Nephron progenitor cell (in vitro differentiated cells): ENCODE data around the gene HHIPL1.

Experiments used
- DNase-seq: peaks from one replicate; pipeline ENCODE4 v3.0.0; 2021
- H3K27ac Mint-ChIP-seq: 2 replicates; pipeline ENCODE4 v1.8.0; 2021; ENCODE audit warnings: mild to moderate bottlenecking, moderate library complexity, mixed read lengths
- H3K27me3 Mint-ChIP-seq: 2 replicates; pipeline ENCODE4 v1.8.0; 2021; ENCODE audit warnings: mild to moderate bottlenecking, low read depth, mixed read lengths; ENCODE audit not compliant: poor library complexity
- H3K36me3 Mint-ChIP-seq: 2 replicates; pipeline ENCODE4 v1.8.0; 2021; ENCODE audit warnings: low read depth, mixed read lengths
- H3K4me1 Mint-ChIP-seq: 2 replicates; pipeline ENCODE4 v1.8.0; 2021; ENCODE audit warnings: mixed read lengths
- H3K4me3 Mint-ChIP-seq: 2 replicates; pipeline ENCODE4 v1.8.0; 2021; ENCODE audit warnings: mild to moderate bottlenecking, moderate library complexity, mixed read lengths
- H3K9me3 Mint-ChIP-seq: 2 replicates; pipeline ENCODE4 v1.8.0; 2021; ENCODE audit warnings: mild to moderate bottlenecking, moderate library complexity, mixed read lengths
- CTCF ChIP-seq: fragments of 200-600 bp; sonication (generic); IDR thresholded peaks from 2 replicates; pipeline ENCODE4 v1.5.0; 2021; ENCODE audit warnings: antibody characterized with exemption

Gene HHIPL1

DNA sequence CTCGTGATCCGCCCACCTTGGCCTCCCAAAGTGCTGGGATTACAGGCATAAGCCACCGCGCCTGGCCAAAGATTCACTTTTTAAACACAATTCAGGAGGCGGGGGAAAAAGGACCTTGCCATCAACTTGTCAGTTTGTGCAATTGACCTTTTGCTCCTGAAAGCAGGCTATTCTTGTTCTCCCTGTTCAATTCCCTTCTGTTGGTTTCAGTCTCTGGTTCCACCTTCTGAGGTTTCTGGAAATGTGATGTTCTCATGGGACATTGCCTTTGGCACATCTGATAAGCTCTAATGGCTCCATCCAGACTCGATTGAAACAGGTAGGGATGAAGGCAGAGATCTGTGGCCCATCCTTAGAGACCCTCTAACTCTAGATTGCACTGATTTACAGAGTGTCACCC is 23.0 kb upstream of the HHIPL1 start:
- TF ChIP-seq CTCF = no peak
- H3K4me1 Mint-ChIP-seq = peaks cover 33% of the 10 kb centered on the region
- H3K27me3 Mint-ChIP-seq = peaks cover 7% of the 10 kb centered on the region
- no peak for DNase-seq
- H3K27ac Mint-ChIP-seq = no peak overlapping the region
- H3K36me3 Mint-ChIP-seq = no peaks in the 10 kb centered on the region
- no peak overlapping the region for H3K4me3 Mint-ChIP-seq
- no peaks in the 10 kb centered on the region for H3K9me3 Mint-ChIP-seq

- H3K4me3 Mint-ChIP-seq = no peak overlapping the region
- H3K27ac Mint-ChIP-seq = no peak overlapping the region
- H3K27me3 Mint-ChIP-seq = peaks cover 14% of the 10 kb centered on the region
- no peak for TF ChIP-seq CTCF
- peaks cover 40% of the 10 kb centered on the region for H3K4me1 Mint-ChIP-seq
- no peak for DNase-seq
- no peaks in the 10 kb centered on the region for H3K36me3 Mint-ChIP-seq
- no peaks in the 10 kb centered on the region for H3K9me3 Mint-ChIP-seq
These were observed 20.9 kb upstream of the HHIPL1 start for GRCh38 chr14:99624024-99624423.

DNA sequence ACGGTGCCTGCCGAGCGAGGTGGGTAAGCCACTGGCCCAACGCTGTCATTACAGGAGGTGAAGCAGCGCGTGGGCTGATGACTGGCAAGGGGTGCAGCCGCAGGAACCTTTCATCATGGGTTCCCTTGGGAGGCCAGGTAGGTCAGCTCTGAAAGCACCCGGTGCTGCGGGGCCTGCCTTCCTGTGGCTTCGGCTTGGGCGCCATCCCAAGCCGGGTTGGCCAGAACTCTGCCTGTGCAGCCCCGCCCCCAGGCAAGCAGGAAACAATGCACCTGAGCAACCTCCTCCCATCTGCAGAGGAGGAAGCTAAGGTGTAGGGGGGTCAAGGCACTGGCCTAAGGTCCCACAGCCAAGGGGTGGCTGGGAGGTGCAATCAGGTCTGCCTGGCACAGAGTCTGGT is 20.0 kb upstream of the HHIPL1 start:
- no peak for DNase-seq
- Mint-ChIP-seq H3K4me1 (peaks cover 33% of the 10 kb centered on the region), H3K27ac (no peak overlapping the region), H3K9me3 (no peaks in the 10 kb centered on the region), H3K4me3 (no peak overlapping the region), H3K36me3 (no peaks in the 10 kb centered on the region), H3K27me3 (peaks cover 15% of the 10 kb centered on the region)
- no peak for TF ChIP-seq CTCF

DNA sequence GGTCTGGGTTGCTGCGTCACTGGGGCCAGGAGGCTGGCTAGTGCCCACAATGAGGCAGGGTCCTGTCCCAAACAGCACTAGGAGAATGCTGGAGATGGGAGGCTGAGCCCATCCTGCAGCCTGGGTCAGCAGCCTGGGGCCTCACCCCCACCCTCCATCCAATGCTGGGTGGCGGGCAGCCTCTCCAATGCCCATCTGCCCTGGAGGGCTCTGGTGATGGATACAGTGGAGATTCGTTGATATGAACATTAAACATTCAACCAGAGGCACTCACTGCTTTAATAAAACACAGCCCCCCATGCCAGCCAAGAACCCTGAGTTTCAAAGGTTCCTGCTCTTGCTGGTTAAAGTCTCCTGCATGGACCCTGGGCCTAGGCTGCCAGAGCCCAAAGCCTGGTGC is 19.5 kb upstream of the HHIPL1 start:
- H3K4me3 Mint-ChIP-seq = no peak overlapping the region
- no peak for TF ChIP-seq CTCF
- peaks cover 31% of the 10 kb centered on the region for H3K4me1 Mint-ChIP-seq
- no peak for DNase-seq
- peaks cover 15% of the 10 kb centered on the region for H3K27me3 Mint-ChIP-seq
- no peak overlapping the region for H3K27ac Mint-ChIP-seq
- no peaks in the 10 kb centered on the region for H3K9me3 Mint-ChIP-seq
- no peaks in the 10 kb centered on the region for H3K36me3 Mint-ChIP-seq

DNA sequence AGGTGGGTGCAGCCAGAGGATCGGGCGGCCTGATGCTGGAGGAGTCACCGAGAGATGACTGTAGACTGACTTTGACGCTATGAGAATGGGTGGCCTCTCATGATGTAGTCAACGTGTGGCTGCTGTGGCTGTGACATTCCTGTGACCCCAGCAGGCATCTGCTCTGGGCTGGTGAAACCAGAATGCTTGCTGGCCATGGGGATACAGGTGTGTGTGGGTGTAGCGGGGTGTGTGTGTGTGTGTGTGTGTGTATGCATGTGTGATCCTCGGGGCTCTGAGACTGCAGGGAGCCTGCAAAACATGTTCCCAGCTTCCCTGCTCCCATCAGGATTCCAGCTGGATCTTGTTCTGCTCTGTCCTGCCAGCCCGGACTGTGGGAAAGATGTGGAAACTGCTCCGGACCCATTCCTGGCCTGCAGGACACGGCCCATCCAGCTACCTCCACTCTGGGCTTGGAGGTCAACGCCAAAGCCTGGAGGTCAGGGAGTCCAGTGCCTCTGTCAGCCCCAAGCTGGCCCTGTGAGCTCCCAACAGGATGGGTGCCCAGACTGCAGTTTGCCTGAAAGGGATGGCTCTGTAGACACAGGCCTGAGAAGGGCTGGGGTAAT is 18.8 kb upstream of the HHIPL1 start:
- peaks cover 15% of the 10 kb centered on the region for H3K27me3 Mint-ChIP-seq
- H3K4me1 Mint-ChIP-seq = peaks cover 31% of the 10 kb centered on the region
- no peaks in the 10 kb centered on the region for H3K36me3 Mint-ChIP-seq
- TF ChIP-seq CTCF = no peak
- H3K4me3 Mint-ChIP-seq = no peak overlapping the region
- H3K27ac Mint-ChIP-seq = peak overlapping the region; percentile 36
- DNase-seq = no peak
- H3K9me3 Mint-ChIP-seq = no peaks in the 10 kb centered on the region

DNA sequence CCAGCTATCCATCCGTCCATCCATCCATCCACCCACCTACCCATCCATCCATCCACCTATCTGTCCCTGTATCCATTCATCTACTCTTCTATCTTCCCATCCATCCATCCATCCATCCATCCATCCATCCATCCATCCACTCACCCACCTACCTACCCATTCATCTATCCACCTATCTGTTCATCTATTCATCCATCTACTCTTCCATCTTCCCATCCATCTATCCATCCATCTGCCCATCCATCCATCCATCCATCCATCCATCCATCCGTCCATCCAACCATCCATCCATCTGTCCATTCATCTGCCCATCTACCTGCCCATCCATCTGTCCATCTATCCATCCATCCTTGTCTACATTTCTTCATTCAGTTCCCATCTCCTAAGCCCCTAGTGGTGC is 17.8 kb upstream of the HHIPL1 start:
- Mint-ChIP-seq H3K9me3 (no peaks in the 10 kb centered on the region), H3K4me1 (peaks cover 27% of the 10 kb centered on the region), H3K36me3 (no peaks in the 10 kb centered on the region), H3K4me3 (no peak overlapping the region), H3K27me3 (peaks cover 15% of the 10 kb centered on the region), H3K27ac (no peak overlapping the region)
- no peak for DNase-seq
- no peak for TF ChIP-seq CTCF
